NT2/D1 (cell line): ENCODE measurements around the gene GNA12.

Experiments used
- DNase-seq: peaks from one replicate; pipeline ENCODE4 v3.0.0-alpha.2; 2011; ENCODE audit warnings: low read depth, low spot score
- H3K27me3 ChIP-seq: 2 replicates; pipeline ENCODE4 v1.6.0; 2011; ENCODE audit warnings: mild to moderate bottlenecking; ENCODE audit not compliant: insufficient read length, insufficient read depth
- H3K36me3 ChIP-seq: 2 replicates; pipeline ENCODE4 v1.6.1; 2011; ENCODE audit warnings: mild to moderate bottlenecking, low read length, mixed read lengths; ENCODE audit not compliant: insufficient read depth, insufficient read length
- H3K4me1 ChIP-seq: 2 replicates; pipeline ENCODE4 v1.5.1; 2011; ENCODE audit not compliant: insufficient read depth, insufficient read length
- H3K4me3 ChIP-seq: 2 replicates; pipeline ENCODE4 v1.5.1; 2011; ENCODE audit warnings: low read depth; ENCODE audit not compliant: insufficient read length
- H3K9ac ChIP-seq: 2 replicates; pipeline ENCODE4 v1.6.0; 2011; ENCODE audit warnings: low read depth; ENCODE audit not compliant: insufficient read length
- H3K9me3 ChIP-seq: 2 replicates; pipeline ENCODE4 v1.5.1; 2011; ENCODE audit warnings: mild to moderate bottlenecking, low read length; ENCODE audit not compliant: insufficient read depth
- SUZ12 ChIP-seq: IDR thresholded peaks from 2 replicates; pipeline ENCODE4 v1.6.1; 2011; ENCODE audit not compliant: insufficient read length, insufficient read depth; ENCODE audit errors: extremely low read depth
- YY1 ChIP-seq: IDR thresholded peaks from 2 replicates; pipeline ENCODE4 v1.6.1; 2011; ENCODE audit not compliant: insufficient read length, insufficient read depth
- ZNF274 ChIP-seq: IDR thresholded peaks from 2 replicates; pipeline ENCODE4 v1.6.1; 2011; ENCODE audit warnings: mild to moderate bottlenecking, low read depth, low read length

The GNA12 gene

DNA sequence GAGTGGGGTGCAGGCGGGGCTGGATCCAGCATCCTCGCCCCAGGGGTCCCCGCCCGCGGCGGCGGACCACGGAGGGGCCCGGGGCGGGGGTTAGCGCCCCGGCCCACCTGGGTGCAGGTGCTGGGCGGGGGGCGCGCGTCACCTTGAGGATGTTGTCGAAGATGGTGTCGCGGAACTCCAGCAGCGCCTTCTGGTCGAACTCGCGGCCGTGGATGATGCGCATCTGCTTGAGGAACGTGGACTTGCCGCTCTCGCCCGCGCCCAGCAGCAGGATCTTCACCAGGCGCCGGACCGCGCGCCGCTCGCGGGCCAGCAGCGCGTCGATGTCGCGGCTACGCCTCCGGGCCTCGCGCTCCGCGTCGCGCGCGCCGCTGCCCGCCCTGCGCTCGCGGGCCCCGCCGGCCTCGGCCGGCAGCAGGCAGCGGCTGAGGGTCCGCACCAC, 376 bp downstream of the GNA12 start:
- DNase-seq: no peak
- Histone ChIP-seq H3K9ac (peak overlapping the region; percentile 94), H3K36me3 (peaks cover 37% of the 10 kb centered on the region), H3K4me1 (peaks cover 4% of the 10 kb centered on the region), H3K4me3 (peak overlapping the region; percentile 93), H3K9me3 (no peaks in the 10 kb centered on the region), H3K27me3 (no peaks in the 10 kb centered on the region)
- no peak for TF ChIP-seq ZNF274
- no peak for TF ChIP-seq SUZ12
- TF ChIP-seq YY1: no peak

DNA sequence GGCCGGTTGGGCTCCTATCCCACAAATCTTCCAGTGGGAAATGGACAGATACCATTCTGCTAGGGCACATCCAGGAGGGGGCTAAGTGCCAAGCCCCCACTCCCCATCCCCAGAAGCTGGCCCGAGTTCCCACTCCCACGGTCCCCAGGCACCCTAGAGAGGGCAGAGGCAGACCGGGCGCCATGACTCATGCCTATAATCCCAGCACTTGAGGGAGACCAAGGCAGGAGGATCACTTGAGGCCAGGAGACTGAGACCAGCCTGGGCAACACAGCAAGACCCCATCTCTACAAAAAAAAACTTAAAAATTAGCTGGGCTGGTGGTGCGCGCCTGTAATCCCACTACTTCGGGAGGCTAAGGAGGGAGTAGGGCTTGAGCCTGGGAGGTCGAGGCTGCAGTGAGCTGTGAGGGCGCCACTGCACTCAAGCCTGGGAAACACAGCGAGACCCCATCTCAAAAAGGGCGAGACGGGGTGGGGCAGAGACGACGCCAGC, 870 bp downstream of the GNA12 start:
- Histone ChIP-seq H3K4me3 (peak overlapping the region; percentile 93), H3K4me1 (peaks cover 4% of the 10 kb centered on the region), H3K9ac (peak overlapping the region; percentile 94), H3K36me3 (peaks cover 42% of the 10 kb centered on the region), H3K27me3 (no peaks in the 10 kb centered on the region), H3K9me3 (no peaks in the 10 kb centered on the region)
- DNase-seq: no peak
- TF ChIP-seq SUZ12: no peak
- no peak for TF ChIP-seq YY1
- no peak for TF ChIP-seq ZNF274

DNA sequence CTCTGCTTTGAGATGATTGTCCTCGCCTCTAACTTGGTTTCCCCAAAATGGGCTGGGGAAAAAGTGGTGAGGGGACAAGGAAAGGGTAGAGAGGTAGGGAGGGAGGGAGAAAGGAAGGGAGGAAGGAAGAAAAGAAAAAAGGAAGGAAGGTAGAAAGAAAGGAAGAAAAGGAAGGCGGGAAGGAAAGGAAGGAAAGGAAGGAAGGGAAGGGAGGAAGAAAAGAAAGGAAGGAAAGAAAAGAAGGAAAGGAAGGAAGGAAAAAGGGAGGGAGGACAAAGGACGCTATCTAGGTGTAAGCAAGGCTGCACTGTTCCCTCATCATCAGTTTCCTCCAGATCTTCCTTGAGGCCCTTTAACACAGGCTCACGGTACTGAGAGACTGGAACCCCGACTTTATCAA, 2.2 kb downstream of the GNA12 start:
- H3K9ac ChIP-seq: no peak overlapping the region
- DNase-seq: no peak
- H3K27me3 ChIP-seq: no peaks in the 10 kb centered on the region
- no peak overlapping the region for H3K4me3 ChIP-seq
- TF ChIP-seq SUZ12 (no peak), YY1 (no peak), ZNF274 (no peak)
- H3K9me3 ChIP-seq: no peaks in the 10 kb centered on the region
- H3K4me1 ChIP-seq: peaks cover 4% of the 10 kb centered on the region
- H3K36me3 ChIP-seq: peaks cover 43% of the 10 kb centered on the region

DNA sequence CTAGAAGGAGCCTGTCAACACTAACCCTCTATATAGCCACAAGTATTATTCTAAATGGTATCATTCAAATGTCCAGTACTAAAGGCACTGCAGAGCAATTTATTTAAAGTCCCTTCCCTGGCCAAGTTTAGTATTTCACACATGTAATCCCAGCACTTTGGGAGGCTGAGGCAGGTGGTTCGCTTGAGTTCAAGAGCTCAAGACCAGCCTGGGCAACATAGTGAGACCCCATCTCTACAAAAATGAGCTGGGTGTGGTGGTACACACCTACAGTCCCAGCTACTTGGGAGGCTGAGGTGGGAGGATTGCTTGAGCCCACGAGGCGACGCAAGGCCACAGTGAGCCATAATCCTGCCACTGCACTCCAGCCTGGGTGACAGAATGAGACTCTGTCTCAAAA, 3.6 kb downstream of the GNA12 start:
- no peak for TF ChIP-seq YY1
- no peak for TF ChIP-seq ZNF274
- TF ChIP-seq SUZ12: no peak
- Histone ChIP-seq H3K9me3 (no peaks in the 10 kb centered on the region), H3K9ac (no peak overlapping the region), H3K36me3 (peaks cover 50% of the 10 kb centered on the region), H3K4me1 (peaks cover 4% of the 10 kb centered on the region), H3K4me3 (no peak overlapping the region), H3K27me3 (no peaks in the 10 kb centered on the region)
- no peak for DNase-seq

DNA sequence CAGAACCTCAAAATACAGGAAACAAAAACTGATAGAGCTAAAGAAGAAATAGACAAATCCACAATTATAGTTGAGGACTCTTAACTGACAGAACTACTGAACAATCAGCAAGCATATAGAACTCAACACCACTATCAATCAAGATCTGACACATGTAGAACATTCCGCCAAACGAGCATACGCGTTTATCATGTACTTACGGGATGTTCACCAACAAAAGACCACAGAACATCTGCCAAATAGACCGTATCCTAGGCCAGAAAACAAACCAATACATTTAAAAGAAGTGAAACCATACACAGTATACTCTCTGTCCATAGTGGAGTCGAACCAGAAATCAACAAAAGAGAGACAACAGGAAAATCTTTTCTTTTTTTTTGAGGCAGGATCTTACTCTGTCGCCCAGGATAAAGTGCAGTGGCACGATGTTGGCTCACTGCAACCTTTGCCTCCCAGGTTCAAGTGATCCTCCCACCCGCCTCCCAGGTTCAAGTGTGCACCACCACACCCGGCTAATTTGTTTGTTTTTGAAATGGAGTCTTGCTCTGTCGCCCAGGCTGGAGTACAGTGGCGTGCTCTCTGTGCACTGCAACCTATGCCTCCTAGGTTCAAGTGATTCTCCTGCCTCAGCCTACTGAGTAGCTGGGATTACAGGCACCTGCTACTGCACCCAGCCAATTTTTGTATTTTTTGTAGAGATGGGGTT, 5.1 kb downstream of the GNA12 start:
- Histone ChIP-seq H3K4me3 (no peak overlapping the region), H3K27me3 (no peaks in the 10 kb centered on the region), H3K9ac (no peak overlapping the region), H3K9me3 (no peaks in the 10 kb centered on the region), H3K4me1 (peaks cover 4% of the 10 kb centered on the region), H3K36me3 (peaks cover 64% of the 10 kb centered on the region)
- no peak for TF ChIP-seq ZNF274
- no peak for TF ChIP-seq SUZ12
- no peak for DNase-seq

DNA sequence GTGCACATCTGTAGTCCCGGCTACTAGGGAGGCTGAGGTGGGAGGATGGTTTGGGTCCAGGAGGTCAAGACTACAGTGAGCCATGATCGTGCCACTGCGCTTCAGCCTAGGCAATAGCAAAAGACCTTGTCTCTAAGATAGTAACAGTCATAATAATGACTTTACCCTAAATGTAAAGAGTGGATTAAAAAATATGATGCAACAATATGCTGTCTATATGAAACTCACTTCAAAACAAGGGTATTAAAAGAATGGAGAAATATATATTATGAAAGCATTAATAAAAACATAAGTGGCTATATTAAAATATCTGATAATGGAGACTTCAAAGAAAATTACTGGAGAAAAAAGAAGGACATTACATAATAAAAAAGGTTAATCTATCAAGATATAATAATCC, 5.7 kb downstream of the GNA12 start:
- H3K9ac ChIP-seq: no peak overlapping the region
- peaks cover 64% of the 10 kb centered on the region for H3K36me3 ChIP-seq
- TF ChIP-seq YY1: no peak
- no peak overlapping the region for H3K4me3 ChIP-seq
- peaks cover 4% of the 10 kb centered on the region for H3K4me1 ChIP-seq
- no peaks in the 10 kb centered on the region for H3K27me3 ChIP-seq
- no peaks in the 10 kb centered on the region for H3K9me3 ChIP-seq
- DNase-seq: no peak

DNA sequence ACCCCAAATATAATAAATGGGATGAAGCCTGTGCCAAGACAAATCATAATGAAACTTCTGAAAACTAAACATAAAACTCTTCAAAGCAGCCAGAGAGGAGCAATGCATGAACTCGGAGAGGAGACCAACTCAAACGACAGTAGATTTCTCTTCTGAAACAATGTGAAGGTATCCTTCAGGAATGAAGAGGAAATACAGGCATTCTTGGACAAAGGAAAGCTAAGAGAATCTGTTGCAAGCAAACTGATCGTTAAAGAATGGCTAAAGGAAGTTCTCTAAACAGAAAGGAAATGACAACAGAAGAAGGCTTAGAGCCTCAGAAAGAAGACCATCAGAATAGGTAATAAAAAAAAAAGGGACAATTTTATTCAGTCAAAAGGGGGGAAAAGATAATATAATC, 6.6 kb downstream of the GNA12 start:
- no peak overlapping the region for H3K9ac ChIP-seq
- TF ChIP-seq ZNF274 (no peak), YY1 (no peak), SUZ12 (no peak)
- H3K4me1 ChIP-seq: no peaks in the 10 kb centered on the region
- DNase-seq: no peak
- no peaks in the 10 kb centered on the region for H3K9me3 ChIP-seq
- peaks cover 57% of the 10 kb centered on the region for H3K36me3 ChIP-seq
- no peak overlapping the region for H3K4me3 ChIP-seq
- H3K27me3 ChIP-seq: no peaks in the 10 kb centered on the region
